ENCODE results near the gene TMEM37. TPM values are rescaled to one million over a fixed set of nuclear protein-coding genes. Genes with fewer than 3 reads are reported as not detected.

Gene TMEM37
- total RNA-seq, 1 experiment from 2014 or later: 0.24 TPM

DNA sequence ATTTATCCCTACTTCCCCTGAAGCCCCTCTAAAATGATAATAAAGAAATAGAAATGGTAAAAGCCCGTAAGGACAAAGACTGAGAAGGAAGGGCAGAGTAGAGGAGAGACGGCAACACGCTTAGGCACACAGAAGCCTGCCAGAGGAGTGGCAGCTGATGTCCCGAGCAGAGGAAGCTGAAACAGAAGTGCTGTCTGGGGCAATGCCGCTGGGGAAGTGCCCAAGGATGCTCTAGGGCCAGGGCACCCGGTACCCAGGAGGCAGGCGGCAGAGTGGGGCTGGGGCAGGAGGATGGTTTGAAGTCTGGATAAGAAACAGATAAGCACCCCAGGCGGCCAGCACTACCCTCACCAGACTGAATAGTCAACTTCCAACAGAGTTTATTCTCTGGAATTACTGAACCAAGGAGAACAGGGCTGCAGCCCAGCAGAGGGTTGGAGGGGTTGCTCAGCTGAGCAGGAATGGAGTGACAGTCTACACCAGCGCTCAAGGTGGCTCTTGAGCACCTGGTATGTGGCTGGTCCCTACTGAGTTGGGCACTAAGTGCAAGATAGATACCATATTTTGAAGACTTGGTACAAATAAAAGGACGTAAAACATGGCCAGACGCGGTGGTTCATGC is 22.4 kb downstream of the TMEM37 start:
- no peak for DNase-seq (ENCODE audit: low read depth)

GRCh38 chr2:119455066-119455718 is 23.5 kb downstream of the TMEM37 start:
- DNase-seq (ENCODE audit: low read depth): no peak

- no peak for DNase-seq (ENCODE audit: low read depth)
These were observed 28.4 kb downstream of the TMEM37 start for GRCh38 chr2:119460076-119460475.

GRCh38 chr2:119461811-119462210 is 30.2 kb downstream of the TMEM37 start:
- DNase-seq (ENCODE audit: low read depth): no peak

DNA sequence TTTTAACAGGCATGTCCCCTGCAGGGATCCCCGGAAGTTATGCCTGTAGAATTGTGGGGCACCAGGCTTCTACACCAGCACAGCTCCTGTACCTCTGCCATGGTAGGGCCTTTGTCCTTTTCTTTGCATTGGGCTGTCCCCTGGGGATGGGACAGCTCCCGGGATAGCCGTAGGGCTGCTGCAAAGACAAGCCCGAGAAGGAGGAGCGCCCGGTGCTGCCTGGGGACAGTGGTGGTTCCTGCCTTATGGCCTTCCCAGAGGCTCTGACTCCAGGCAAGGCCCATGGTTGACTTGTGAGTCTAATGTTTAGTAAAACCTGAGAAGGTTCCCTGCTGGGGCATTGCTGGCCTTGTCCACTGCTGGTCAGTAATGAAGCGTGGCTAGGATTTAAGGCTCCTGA is 30.9 kb downstream of the TMEM37 start:
- no peak for DNase-seq (ENCODE audit: low read depth)

DNA sequence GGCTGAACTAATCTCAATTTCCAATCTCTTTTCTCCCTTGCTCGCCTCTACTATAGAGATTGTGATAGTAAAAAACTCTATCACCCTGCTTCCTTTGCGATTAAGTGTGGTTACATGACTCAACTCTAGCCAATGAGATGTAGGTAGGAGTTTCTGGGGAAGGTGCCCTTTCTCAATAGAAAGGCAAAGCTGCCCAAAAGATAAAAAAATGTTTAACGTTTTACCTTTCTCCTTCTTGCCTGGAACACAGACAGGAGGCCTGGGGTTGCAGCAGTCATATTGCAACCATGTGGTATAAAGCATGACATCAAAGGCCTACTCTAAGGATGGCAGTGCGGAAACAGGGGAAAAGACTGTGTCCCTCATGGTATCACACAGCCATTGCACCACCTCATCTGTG is 31.5 kb downstream of the TMEM37 start:
- no peak for DNase-seq (ENCODE audit: low read depth)

- DNase-seq (ENCODE audit: low read depth): no peak
These were observed 32.3 kb downstream of the TMEM37 start for GRCh38 chr2:119463990-119464389.

DNA sequence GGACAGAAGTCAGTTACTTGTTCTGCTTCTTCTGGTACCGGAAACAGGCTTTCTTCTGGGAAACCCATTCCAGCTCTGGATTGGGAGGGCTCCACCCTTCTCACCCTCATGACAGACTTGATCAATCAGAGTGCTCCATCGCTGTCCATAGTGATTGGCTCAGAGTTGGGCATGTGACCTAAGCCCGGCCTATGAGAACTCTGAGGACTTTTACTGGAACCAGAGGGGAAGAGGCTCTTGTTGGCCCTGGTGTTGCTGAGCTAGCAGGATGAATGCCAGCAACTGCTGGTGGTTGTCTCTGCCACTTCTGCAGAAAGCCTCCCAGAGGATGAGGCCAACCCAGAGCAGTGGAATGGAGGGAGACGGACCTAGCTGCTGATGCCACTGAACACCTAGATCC is 33.3 kb downstream of the TMEM37 start:
- peak; percentile 6 for DNase-seq (ENCODE audit: low read depth)

- DNase-seq (ENCODE audit: low read depth): no peak
These were observed 34.0 kb downstream of the TMEM37 start for GRCh38 chr2:119465687-119466086.

GRCh38 chr2:119466373-119466772 is 34.7 kb downstream of the TMEM37 start:
- no peak for DNase-seq (ENCODE audit: low read depth)

DNA sequence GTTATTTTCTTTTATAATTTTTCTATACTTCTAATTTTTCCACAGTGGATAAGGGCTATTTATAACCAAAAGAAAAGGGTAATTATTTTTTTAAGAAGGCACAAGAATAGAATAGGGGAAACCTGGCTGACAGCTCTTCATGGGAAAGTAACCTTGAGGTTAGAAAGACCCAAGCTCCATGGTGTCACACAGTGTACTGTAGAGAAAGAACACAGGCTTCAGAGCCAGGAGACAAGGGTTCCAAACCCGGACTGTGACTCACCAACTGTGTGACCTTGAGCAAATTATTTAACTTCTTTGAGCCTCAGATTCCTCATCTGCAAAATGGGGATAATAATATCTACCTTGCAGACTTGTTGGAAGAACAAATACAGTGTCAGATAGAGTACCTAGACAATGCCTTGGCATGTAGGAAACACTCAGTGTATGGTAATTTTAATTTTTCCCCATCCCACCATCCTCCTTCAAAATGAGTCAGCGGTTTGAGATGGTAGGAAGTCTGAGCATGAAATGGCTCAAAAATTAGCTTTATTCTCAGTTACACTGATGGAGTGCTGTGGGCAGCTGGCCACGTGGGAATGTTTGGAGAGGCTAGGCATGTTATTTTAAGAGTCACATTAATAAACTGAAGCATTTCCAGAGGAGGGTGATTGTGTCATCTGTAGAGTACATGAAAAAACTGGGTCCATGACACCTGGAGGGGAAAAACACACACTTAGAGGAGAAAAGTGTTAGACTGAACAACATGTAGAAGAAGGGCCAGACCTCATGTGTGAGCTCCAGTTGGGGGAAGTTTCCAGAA is 36.7 kb downstream of the TMEM37 start:
- peak; percentile 18 for DNase-seq (ENCODE audit: low read depth)

DNA sequence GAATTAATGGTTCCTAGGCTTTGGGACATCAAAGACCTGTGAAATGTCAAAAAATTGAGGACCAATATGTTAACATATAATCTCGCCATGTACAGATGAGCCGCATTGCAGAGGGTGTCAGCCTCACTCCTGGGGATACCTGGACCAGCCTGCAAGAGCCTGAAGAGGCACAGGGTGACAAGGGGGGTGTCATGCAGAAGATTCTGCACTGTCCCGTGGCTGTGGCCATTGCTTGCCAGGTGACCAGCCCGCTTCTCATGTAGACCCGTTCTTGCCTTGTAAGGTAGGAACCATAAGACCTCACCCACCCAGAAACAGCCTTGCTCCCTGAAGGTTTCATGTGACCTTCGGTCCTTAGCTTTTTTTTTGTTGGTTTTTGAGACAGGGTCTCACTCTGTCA is 37.5 kb downstream of the TMEM37 start:
- DNase-seq (ENCODE audit: low read depth): no peak

- no peak for DNase-seq (ENCODE audit: low read depth)
These were observed 38.1 kb downstream of the TMEM37 start for GRCh38 chr2:119469661-119470297.

GRCh38 chr2:119472749-119473148 is 41.1 kb downstream of the TMEM37 start:
- no peak for DNase-seq (ENCODE audit: low read depth)

DNA sequence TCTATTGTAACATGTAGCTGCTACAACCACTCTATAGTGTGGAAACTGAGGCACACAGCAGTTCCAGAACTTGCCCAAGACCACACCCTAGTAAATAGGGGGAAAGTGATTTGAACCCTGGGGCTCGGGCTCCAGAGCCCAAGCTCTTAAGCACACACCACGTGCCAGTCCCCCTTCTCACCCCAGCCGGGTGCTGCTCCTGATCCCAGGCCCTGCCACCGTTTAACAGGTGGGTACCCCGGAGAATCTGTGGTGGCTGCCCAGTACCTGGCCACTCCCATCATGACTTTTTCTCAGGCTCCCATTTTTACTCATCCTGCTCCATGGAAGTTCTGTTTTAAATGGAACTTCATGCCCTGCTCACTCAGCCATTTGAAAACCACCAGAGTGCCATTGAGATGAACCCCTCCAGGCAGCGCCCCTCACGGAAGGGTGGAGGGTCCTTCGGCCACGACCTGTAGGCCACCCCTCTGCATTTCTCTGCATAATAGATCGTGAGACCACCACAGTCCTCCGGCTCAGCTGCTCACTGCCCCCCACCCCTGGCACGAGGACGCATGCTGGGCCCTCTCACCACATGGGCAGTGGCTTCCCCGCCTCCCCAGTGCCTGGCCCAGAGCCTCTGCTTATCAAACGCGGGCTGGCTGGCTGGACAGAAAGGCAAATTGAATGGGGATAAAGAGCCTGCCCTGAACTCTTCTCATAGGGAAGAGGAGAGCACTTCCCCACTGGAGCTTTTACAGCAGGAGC is 42.1 kb downstream of the TMEM37 start:
- no peak for DNase-seq (ENCODE audit: low read depth)

DNA sequence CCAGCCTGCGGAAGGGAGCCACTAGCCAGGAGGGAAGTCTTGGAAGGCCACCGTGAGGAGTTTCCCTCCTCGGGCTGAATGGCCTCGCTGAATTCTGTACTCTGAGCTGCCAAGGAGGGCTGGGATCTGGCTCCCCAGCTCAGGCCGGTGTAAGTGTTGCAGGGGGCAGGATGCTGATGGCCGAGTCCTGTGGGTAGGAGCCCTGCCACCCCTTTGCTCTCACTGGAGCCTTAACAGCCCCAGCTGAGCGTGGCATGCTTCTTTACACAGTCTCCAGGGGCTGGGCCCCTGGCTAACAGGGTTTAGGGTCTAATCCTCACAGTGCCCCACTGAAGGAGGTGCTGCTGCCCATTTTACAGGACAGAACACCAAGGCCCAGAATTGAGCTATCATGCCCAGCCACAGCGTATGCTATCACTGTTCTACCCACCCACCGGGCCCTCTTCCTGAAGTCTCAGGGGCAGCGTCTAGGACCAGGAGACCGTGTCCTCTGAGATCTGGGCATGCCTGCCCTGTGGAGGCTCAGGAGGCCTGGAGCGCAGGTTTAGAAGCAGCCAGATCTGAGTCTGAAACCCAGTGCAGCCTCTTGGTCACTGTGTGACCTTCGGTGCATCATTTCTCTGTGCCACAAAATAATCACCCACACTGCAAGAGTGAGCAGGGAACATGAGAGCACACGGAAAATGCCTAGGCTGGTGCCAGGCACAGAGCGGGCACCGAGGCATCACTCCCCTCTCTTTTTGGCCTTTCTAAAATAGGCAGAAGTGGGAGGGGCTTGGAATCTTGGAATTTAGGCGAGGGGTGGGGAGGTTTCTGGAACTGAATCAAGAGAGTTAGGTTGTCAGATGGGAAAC is 42.9 kb downstream of the TMEM37 start:
- DNase-seq (ENCODE audit: low read depth): no peak

GRCh38 chr2:119475225-119475856 is 43.7 kb downstream of the TMEM37 start:
- no peak for DNase-seq (ENCODE audit: low read depth)

- DNase-seq (ENCODE audit: low read depth): no peak
These were observed 44.2 kb downstream of the TMEM37 start for GRCh38 chr2:119475857-119476244.

DNA sequence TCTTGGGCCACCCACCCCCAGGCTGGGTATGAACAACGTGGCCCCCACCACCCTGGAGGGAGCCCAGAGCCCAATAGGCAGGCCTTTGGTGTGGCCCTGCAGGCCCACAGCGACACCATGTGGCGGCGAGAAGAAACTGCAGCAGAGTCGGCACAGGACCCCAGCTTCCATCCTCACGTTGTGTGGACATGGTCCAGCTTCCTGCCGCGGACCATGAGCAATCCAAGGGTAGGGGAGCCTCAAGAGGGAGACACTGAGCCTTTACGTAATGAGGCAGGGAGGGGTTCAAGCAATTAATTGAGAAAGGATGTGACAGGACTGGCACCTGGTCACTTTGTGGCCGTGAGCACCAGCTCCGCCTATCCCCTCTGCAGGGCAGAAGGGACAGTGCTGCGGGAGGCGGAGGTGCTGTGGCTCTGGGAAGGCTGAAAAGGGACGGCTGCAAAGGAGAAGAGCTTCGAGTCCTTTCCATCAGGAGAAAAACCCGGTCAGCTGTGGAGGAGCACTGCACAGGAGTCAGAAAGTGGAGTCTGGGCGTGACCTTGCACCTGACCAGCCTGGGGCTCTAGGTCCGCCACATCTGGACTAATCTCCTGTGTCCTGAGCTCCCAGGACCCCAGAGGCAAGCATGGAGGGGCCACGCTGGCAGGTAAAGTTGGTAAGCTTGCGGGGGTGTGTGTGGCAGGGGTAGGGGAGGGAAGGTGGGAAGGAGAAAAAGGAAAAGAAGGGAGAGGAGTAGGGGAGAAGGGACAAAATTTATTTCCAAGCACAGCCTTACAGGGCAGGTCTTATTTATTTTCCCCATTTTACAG is 44.9 kb downstream of the TMEM37 start:
- DNase-seq (ENCODE audit: low read depth): peak; percentile 78
